MG63 (cell line): ENCODE data around the gene POLDIP2. TPM values are rescaled to one million over a fixed set of nuclear protein-coding genes. Genes with fewer than 3 reads are reported as not detected.

ENCODE experiments used
- DNase-seq: peaks from one replicate; pipeline ENCODE4 v3.0.0-alpha.2; 2020
- H3K27me3 ChIP-seq: fragments of 250-450 bp; sonication (Bioruptor Pico); 2 replicates; pipeline ENCODE4 v1.5.1; 2020; ENCODE audit warnings: mild to moderate bottlenecking, moderate library complexity
- H3K36me3 ChIP-seq: fragments of 250-450 bp; sonication (Bioruptor Pico); 2 replicates; pipeline ENCODE4 v1.5.1; 2020; ENCODE audit warnings: mild to moderate bottlenecking, moderate library complexity
- H3K4me3 ChIP-seq: fragments of 250-450 bp; sonication (Bioruptor Pico); 2 replicates; pipeline ENCODE4 v1.5.1; 2020; ENCODE audit warnings: mild to moderate bottlenecking, moderate library complexity
- H3K9me3 ChIP-seq: fragments of 250-450 bp; sonication (Bioruptor Pico); 2 replicates; pipeline ENCODE4 v1.5.1; 2020; ENCODE audit warnings: mild to moderate bottlenecking, moderate library complexity
- total RNA-seq: library from RNA; depleted of rRNA; stranded (reverse); fragments of >200 nt; shearing (Covaris generic); gene quantifications from 2 replicates; pipeline ENCODE4 v1.2.3, GENCODE V29; 2014; ENCODE audit warnings: low replicate concordance

The POLDIP2 gene
- total RNA-seq, 1 experiment from 2014 or later: 244 TPM

DNA sequence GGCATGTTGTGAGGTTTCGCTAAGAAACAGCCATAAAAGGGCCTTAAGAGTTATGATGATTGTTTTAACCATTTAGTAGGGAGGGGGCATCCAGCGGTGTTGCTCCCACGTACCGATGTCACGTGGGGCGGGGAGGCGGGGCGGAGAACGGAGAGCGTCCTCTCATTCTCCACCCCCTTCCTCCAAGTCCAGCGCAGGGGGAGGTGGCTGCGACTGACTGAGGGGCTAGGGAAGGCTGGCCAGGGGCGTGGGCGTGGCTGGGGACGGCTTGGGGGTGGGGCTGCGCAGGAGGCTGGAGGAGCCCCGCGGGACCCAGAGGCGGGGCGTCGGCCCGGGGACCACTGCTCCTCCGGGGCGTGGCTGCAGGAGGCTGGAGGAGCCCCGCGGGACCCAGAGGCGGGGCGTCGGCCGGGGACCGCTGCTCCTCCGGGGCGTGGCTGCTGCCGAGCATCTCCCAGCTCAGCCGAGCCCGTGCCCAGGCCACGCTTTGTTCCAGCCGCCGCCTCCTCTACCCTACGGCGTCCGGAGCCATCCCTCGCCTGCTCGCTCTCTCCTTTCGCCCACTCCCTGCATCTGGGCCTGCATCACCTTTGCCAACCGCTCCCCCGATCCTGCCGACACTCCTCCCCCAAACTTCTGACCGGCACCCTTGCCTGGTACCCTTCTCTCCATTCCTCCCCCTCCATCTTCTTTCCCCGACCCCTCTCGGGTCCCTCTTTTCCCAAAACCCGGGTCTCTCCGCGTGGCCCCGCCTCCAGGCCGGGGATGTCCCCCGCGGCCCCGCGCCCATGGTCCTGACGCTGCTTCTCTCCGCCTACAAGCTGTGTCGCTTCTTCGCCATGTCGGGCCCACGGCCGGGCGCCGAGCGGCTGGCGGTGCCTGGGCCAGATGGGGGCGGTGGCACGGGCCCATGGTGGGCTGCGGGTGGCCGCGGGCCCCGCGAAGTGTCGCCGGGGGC is 14.2 kb upstream of the POLDIP2 start, which contains the start of gene SARM1:
SARM1 (plus strand) TSS at position 450 of the 958 bp plus-strand sequence; CDS start at position 789, 339 bp downstream.
- DNase-seq: peak; percentile 97
- H3K9me3 ChIP-seq: no peaks in the 10 kb centered on the region
- peak within 1 kb of the TSS; percentile 89 for H3K4me3 ChIP-seq
- peaks cover 20% of the 10 kb centered on the region for H3K36me3 ChIP-seq
- H3K27me3 ChIP-seq: no peaks in the 10 kb centered on the region

DNA sequence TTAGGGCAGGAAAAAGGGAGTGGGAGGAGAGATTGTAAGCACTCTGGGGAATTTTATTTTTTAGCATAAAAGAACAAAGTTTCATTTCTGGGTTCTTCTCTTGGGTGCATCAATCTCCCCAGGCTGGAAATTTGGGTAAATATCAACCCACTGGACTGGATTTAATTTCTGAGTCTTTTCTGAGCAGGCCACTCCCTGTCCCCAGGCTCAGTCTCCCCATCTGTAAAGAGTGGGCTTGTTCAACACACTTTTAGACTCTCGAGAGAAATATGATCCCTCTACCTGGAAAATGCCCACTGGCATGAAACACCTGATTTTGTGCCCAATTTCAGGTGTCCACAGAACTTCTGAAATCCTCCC is 13.4 kb upstream of the POLDIP2 start:
- H3K36me3 ChIP-seq: peaks cover 18% of the 10 kb centered on the region
- H3K27me3 ChIP-seq: no peaks in the 10 kb centered on the region
- no peaks in the 10 kb centered on the region for H3K9me3 ChIP-seq
- DNase-seq: no peak
- peak overlapping the region; percentile 89 for H3K4me3 ChIP-seq

DNA sequence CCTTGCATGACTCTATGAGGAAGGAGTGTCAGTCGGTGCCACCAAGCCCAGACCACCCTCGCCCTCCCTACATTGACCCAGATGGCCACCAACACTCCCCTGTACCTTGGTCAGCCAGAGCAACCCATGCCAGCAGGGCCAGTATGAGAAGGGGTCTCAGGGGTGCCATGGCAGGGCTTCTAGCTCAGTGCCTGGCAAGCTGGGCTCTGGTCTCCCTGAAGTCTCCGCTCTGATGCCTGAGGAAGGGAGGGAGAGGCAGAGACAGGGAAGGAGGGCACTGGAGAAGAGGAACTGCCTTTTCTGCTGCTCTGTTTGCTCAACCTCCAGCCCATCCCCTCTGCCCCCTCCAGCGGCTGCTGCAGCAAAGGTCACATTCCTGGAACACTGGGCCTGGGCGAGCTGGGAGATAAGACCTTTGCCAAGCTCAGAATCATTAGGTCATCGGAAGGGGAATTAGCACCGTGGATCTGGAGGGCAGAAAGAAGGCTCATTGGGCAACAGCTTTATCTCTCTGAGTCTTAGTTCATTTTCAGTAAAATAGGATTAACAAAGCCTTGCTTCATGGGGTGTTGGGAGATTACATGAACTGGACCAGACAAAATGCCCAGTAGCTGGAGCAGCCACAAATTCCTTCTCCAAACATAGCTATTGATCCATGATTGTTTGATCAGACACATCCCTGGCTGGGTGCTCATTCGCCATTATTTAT is 12.9 kb upstream of the POLDIP2 start, which contains the start of gene VTN:
VTN (minus strand) TSS at position 273 of the 709 bp plus-strand sequence; CDS start at position 169, 104 bp downstream.
- peak within 1 kb of the TSS; percentile 89 for H3K4me3 ChIP-seq
- H3K27me3 ChIP-seq: no peaks in the 10 kb centered on the region
- H3K36me3 ChIP-seq: peaks cover 15% of the 10 kb centered on the region
- DNase-seq: peak; percentile 56
- no peaks in the 10 kb centered on the region for H3K9me3 ChIP-seq

DNA sequence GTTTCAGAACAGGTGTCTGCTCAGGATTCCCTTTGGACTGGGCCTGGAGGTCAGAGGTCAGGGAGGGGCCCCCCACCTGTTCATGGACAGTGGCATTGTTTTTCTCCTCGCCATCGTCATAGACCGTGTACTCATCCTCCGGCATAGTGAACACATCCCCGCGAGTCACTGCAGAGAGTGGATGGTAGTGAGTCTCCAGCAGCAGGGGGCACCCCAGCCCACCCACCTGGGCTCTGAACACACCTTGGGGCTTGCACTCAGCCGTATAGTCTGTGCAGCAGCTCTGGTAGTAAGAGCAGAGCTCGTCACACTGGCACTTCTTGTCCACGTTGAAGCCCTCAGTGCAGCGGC is 12.3 kb upstream of the POLDIP2 start:
- H3K36me3 ChIP-seq: peaks cover 13% of the 10 kb centered on the region
- H3K4me3 ChIP-seq: no peak overlapping the region
- no peaks in the 10 kb centered on the region for H3K27me3 ChIP-seq
- no peaks in the 10 kb centered on the region for H3K9me3 ChIP-seq
- no peak for DNase-seq

DNA sequence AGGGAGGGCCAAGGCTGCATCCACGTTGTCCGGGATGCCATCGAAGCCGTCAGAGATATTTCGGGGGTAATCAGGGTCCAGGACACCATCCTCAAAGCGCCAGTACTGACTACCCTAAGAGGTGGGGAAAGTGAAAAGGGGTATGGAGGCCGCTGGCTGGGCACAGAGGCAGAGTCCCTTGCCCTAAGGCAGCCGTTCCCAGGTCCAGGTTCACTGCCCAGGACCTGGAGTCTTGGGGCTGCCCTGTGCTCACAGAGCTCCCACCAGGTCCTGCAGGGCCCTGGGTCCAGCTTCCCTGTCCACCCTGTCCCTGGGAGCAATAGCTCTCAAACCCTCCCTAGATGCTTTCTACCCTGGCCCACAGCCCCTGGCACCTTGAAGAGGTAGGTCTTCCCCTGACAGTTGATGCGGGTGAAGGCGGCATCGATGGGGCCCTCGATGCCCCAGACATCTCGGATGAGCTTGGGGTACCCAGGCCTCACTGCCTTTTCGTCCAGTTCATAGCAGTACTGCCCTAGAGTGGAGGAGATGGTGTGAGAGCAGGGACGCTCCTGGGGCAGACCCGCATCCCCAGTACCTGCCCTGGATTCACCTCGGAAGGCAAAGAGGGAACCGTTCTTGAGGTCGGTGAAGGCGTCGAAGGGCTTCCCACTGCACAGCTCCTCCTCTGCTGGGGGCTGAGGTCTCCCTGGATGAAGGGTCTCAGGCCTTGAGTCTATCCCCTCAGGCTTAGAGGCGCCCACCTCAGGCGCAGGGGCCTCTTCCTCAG is 11.8 kb upstream of the POLDIP2 start:
- no peak for DNase-seq
- Histone ChIP-seq H3K9me3 (no peaks in the 10 kb centered on the region), H3K4me3 (no peak overlapping the region), H3K36me3 (peaks cover 9% of the 10 kb centered on the region), H3K27me3 (no peaks in the 10 kb centered on the region)

DNA sequence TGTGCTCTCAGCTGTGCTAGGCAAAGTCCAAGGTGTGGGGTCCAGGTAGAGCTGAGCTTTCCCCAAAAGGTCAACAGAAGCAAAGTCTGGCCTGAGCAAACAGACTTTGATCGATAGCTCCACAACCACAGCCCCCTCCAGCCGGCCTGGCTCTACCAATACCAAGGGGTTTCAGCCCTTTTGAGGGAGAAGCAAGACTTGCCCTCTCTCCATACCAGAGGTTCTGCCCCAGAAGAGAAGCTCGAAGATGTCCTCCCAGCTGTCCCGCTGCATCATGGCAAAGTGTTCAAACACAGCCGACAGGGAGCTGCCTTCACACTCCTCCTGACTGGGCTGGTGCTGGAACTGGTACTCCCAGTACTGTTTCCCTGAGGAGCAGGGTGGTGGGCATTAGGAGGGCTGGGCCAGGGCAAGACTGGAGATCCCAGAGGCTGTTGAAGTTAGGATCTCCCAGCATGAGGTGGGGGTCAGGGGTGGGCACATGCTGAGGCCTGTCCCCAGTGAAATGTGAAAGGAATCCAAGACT is 11.0 kb upstream of the POLDIP2 start:
- no peak for DNase-seq
- Histone ChIP-seq H3K4me3 (no peak overlapping the region), H3K36me3 (peaks cover 10% of the 10 kb centered on the region), H3K27me3 (no peaks in the 10 kb centered on the region), H3K9me3 (no peaks in the 10 kb centered on the region)

DNA sequence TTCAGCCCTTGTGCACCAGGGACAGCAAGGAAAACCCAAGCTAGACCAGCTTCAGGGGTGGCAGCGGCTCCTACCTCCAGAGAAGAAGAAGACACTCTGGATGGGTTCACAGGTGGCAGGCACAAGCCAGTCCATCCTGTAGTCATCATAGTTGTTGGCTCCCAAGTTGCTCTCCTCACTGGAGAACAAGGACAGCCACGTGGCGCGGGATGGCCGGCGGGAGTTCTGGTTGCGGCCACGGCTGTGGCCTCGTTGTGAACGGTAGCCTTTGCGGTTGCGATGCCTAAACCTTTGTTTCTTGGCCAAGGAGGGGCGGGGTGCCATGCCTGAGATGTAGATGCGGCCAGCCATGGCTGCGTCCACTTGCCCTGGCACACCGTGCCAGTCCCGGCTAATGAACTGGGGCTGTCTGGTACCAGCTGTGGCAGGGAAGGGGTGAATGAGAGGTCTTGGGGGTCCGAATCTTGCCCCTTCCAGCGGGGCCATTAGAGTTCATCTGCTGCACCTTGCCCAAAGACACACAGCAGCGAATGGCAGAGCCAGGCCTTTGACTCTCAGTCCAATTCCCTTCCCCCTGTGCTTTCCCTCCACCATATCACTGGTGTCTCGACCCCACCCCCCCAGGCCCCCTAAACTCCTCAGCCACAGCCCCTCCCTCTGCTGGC is 10.4 kb upstream of the POLDIP2 start:
- Histone ChIP-seq H3K36me3 (peaks cover 5% of the 10 kb centered on the region; the same call in 1 of the 2 replicates), H3K9me3 (no peaks in the 10 kb centered on the region), H3K4me3 (no peak overlapping the region), H3K27me3 (no peaks in the 10 kb centered on the region)
- no peak for DNase-seq

DNA sequence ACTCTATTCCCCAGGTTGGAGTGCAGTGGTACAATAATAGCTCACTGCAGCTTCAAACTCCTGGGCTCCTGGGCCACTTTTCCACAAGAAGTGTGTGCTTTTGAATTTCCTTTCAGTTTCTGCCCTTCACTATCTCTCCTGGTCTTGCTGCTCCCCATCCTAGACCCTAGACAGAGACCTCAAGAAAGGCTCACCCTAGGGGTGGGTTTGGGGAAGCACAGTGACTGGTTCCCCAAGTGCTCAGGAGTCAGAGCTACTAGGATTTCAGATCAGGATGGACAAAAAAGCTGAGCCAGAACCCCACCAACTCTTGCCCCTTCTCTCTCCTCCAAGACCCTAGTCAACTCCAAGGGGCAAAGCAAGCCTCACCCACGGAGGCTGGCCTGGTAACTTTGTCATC is 9.3 kb upstream of the POLDIP2 start:
- Histone ChIP-seq H3K4me3 (no peak overlapping the region), H3K27me3 (no peaks in the 10 kb centered on the region), H3K36me3 (peaks cover 10% of the 10 kb centered on the region), H3K9me3 (no peaks in the 10 kb centered on the region)
- DNase-seq: no peak

DNA sequence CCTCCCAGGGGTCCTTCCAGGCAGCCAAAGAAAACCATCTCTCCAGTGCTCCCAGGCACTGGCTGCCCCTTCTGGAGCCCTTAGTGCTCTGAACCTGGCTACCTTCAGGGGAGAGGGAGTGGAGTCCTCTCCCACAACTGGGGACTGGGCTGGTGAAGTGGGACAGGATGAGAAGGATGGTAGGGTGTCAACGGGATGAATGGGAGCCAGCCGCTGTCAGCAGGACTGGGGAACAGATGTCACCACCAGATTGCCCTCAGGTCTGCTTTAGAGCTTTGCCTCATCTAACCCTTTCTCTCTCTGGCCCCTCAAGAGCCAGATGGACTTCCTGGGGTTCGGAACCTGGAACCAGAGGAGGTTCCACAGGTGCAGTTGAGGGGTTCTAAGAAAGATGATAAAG is 8.2 kb upstream of the POLDIP2 start:
- no peak overlapping the region for H3K4me3 ChIP-seq
- peaks cover 16% of the 10 kb centered on the region for H3K36me3 ChIP-seq
- no peaks in the 10 kb centered on the region for H3K9me3 ChIP-seq
- DNase-seq: no peak
- no peaks in the 10 kb centered on the region for H3K27me3 ChIP-seq

DNA sequence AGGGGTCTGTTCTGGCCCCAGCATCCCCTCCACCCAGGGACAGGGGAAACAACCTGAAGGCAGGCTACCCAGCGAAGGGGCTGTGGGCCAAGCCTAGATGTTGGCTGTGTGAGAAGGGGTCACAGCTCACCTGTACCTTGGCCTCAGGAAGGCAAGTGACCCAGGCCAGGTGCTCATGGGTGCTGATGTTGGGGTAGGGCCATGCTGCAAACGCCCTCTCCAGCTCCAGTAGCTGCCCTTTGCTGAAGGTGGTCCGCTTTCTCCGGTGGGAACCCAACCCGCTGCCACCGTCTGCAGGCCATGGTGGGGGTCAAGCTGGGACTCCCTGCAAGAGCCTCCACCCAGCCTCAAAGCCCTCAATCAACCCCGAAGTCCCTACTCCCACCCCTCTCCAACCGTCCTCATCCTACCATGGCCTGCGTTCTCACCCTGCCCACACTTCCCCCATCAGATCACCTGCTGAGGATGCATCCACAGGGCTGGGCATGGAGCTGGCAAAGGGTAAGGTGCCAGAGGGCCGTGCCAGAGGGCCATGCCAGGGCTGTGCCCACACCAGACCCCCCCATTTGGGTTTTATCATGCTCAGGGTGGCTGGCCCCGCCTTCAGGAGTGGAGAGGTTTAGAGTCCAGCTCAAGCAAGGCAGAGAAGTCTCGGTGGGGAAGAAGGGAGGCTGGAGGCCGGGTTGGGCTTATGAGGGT is 7.5 kb upstream of the POLDIP2 start, which contains the start of gene SEBOX:
SEBOX (minus strand) TSS at position 535 of the 699 bp plus-strand sequence; CDS start at position 487, 48 bp downstream.
- Histone ChIP-seq H3K36me3 (peaks cover 22% of the 10 kb centered on the region), H3K27me3 (no peaks in the 10 kb centered on the region), H3K9me3 (no peaks in the 10 kb centered on the region), H3K4me3 (no peak within 1 kb of the TSS)
- no peak for DNase-seq

DNA sequence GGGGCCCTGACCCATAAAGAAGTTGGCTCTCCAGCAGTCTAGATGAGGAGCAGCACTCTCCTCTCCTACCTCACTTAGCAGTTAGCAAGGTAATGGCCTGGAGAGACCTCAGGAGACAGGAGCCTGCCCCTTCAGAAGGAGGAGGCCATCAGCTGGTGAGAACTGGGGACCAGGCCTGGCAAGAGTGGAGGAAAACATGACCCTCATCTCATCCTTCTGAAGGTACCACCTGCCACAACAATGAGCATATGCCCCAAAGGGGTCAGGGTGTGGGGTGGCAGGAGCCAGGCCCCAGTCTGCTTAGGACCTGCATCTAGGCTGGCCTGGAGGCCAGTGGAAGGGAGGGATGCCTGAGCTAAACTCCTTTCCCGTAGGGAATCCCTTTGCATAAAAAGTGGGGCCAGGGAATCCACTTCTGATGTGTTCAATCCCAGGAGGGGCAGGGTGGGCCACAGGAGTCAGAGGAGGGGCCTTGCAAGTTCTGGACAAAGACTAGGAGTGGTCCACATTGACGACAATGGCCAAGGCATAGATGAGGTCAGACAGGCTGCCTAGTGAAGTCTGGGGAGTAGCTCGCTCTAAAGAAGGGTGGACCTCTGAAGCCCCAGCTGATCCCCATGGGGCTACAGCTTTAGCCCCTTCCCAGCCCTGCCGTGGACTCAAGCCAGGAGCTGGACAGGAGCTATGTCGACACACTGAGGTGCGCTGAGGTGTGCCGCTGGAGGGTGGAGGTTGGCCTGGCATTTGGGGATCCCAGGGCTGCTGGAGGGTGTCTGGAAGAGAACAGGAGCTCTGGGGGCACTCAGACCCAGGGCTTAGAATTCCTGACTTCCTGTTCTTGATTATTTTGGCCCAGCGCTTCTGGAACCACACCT is 6.7 kb upstream of the POLDIP2 start:
- Histone ChIP-seq H3K36me3 (peaks cover 22% of the 10 kb centered on the region), H3K27me3 (no peaks in the 10 kb centered on the region), H3K4me3 (no peak overlapping the region), H3K9me3 (no peaks in the 10 kb centered on the region)
- no peak for DNase-seq

DNA sequence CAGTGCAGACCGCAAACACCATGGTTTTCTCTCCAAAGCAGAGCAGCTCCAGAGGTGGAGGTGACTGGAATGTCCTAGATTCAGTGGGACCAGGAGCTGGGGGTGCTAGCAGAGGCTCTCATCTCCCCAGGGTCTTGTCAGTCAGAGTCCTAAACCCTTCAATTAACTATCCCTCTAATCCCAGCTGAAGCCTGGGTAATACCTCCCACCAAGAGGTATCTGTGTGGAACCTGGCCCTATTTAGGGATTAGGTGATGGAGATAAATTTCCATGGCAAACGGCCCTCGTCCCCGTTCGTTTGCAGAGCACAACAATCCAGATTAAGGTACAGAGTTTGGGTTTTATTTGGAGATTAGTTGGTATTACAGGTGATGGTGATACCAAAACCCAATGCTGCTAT is 5.9 kb upstream of the POLDIP2 start:
- peaks cover 22% of the 10 kb centered on the region for H3K36me3 ChIP-seq
- DNase-seq: no peak
- H3K4me3 ChIP-seq: no peak overlapping the region
- no peaks in the 10 kb centered on the region for H3K27me3 ChIP-seq
- no peaks in the 10 kb centered on the region for H3K9me3 ChIP-seq

DNA sequence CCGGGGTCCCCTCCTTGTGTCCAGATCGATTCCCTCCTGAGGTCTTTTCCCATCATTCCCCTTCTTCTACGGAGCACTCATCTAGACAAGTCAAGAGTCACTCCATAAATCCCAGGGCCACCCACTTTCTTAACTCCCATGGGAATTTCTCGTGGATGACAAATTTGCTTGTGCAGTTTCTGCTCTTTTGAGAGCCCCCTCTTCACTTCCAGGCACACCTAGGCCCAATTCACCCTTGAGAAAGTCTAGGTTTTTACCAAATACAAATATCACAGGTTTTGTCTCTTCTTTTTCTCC is 522 bp upstream of the POLDIP2 start:
- DNase-seq: no peak
- H3K9me3 ChIP-seq: no peaks in the 10 kb centered on the region
- H3K4me3 ChIP-seq: peak overlapping the region; percentile 96
- H3K27me3 ChIP-seq: no peaks in the 10 kb centered on the region
- peaks cover 45% of the 10 kb centered on the region for H3K36me3 ChIP-seq

DNA sequence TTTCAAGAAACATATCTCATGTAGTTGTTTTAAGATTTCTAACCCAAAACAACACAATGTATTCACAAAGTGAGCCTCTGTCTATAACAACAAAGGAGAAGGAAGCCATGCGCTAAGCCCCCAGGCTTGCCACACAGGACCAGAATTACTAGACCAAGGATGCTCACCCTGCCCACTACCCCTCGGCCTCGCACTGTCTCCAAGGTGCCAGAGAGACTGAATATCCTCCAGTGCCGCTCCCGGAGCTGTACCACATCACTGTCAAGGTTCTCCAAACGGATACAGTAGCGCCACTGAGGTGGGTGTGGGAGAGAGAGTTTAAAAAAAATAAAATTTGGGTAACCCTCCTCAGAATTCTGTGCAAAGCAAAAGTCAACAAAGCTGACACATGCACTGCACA is 7.1 kb downstream of the POLDIP2 start:
- H3K36me3 ChIP-seq: peaks cover 86% of the 10 kb centered on the region
- DNase-seq: no peak
- no peak overlapping the region for H3K4me3 ChIP-seq
- H3K27me3 ChIP-seq: no peaks in the 10 kb centered on the region
- H3K9me3 ChIP-seq: no peaks in the 10 kb centered on the region

DNA sequence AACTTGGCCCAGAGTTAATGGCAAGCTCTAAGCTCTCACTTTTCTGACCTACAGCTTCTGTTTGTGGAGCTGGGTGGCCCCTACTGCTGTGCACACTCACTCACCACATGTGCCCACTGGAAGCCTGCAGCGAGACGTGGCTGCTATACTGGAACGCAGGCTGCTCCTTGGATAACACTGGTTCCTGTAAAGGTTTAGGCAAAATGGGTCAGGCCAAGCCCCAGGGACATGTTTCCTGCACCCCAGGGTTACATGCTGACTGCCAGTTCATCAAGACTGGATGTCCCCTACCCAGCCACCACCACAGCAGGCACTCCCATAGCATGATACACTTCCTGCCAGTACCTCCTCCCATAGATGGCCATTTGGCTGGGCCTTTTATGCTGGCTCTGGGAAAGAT is 8.3 kb downstream of the POLDIP2 start:
- H3K4me3 ChIP-seq: no peak overlapping the region
- H3K9me3 ChIP-seq: no peaks in the 10 kb centered on the region
- H3K27me3 ChIP-seq: no peaks in the 10 kb centered on the region
- no peak for DNase-seq
- H3K36me3 ChIP-seq: peaks cover 86% of the 10 kb centered on the region
